ENCODE measurements around the gene ATP11B.
"Not testable (repeated sequence)": the region's sequence is repeated elsewhere in the genome, so short reads cannot be mapped to it uniquely, and the experiment has no call there.

The ATP11B gene

GRCh38 chr3:182829761-182830405 lies 36.6 kb downstream of the ATP11B start:
- DNase-seq (ENCODE audit: low read depth in 2 of 2): no peak

GRCh38 chr3:182837855-182838454 lies 44.7 kb downstream of the ATP11B start:
- DNase-seq (ENCODE audit: low read depth in 2 of 2): no peak

GRCh38 chr3:182843478-182843877 lies 50.2 kb downstream of the ATP11B start:
- DNase-seq (ENCODE audit: low read depth in 2 of 2): no peak

GRCh38 chr3:182848906-182849305 lies 55.6 kb downstream of the ATP11B start:
- no peak for DNase-seq (ENCODE audit: low read depth in 2 of 2)

GRCh38 chr3:182855076-182855475 lies 61.8 kb downstream of the ATP11B start:
- DNase-seq (ENCODE audit: low read depth in 2 of 2): no peak

- DNase-seq (ENCODE audit: low read depth in 2 of 2): no peak
Observed at GRCh38 chr3:182861348-182861747, 68.0 kb downstream of the ATP11B start.

- no peak for DNase-seq (ENCODE audit: low read depth in 2 of 2)
Observed at GRCh38 chr3:182862159-182862860, 69.0 kb downstream of the ATP11B start.

GRCh38 chr3:182869059-182869458 lies 75.8 kb downstream of the ATP11B start:
- no peak for DNase-seq (ENCODE audit: low read depth in 2 of 2)

- DNase-seq (ENCODE audit: low read depth in 2 of 2): not testable (repeated sequence)
Observed at GRCh38 chr3:182870917-182871316, 77.6 kb downstream of the ATP11B start.

- no peak for DNase-seq (ENCODE audit: low read depth in 2 of 2)
Observed at GRCh38 chr3:182879031-182879611, 85.8 kb downstream of the ATP11B start.

- no peak for DNase-seq (ENCODE audit: low read depth in 2 of 2)
Observed at GRCh38 chr3:182886497-182886896, 93.2 kb downstream of the ATP11B start.

GRCh38 chr3:182889948-182890629 lies 96.8 kb downstream of the ATP11B start:
- DNase-seq (ENCODE audit: low read depth in 2 of 2): no peak

GRCh38 chr3:182891364-182891763 lies 98.1 kb downstream of the ATP11B start:
- no peak for DNase-seq (ENCODE audit: low read depth in 2 of 2)

- no peak for DNase-seq (ENCODE audit: low read depth in 2 of 2)
Observed at GRCh38 chr3:182892226-182892625, 98.9 kb downstream of the ATP11B start.

GRCh38 chr3:182895513-182896112 lies 102.3 kb downstream of the ATP11B start:
- DNase-seq (ENCODE audit: low read depth in 2 of 2): no peak

GRCh38 chr3:182896553-182896952 lies 103.2 kb downstream of the ATP11B start:
- no peak for DNase-seq (ENCODE audit: low read depth in 2 of 2)

- DNase-seq (ENCODE audit: low read depth in 2 of 2): no peak
Observed at GRCh38 chr3:182902236-182902635, 108.9 kb downstream of the ATP11B start.

GRCh38 chr3:182904164-182904563 lies 110.9 kb downstream of the ATP11B start:
- DNase-seq (ENCODE audit: low read depth in 2 of 2): no peak

- no peak for DNase-seq (ENCODE audit: low read depth in 2 of 2)
Observed at GRCh38 chr3:182905623-182906022, 112.3 kb downstream of the ATP11B start.

GRCh38 chr3:182906036-182906435 lies 112.7 kb downstream of the ATP11B start:
- no peak for DNase-seq (ENCODE audit: low read depth in 2 of 2)

- no peak for DNase-seq (ENCODE audit: low read depth in 2 of 2)
Observed at GRCh38 chr3:182908471-182908870, 115.2 kb downstream of the ATP11B start.

All from stimulated activated CD8-positive, alpha-beta memory T cell treated with anti-CD3 and anti-CD28 coated beads, Interleukin-15, amount 100 ng/mL, for 48 hours (primary cell).